HL-60 (cell line): ENCODE results near the gene BTG3.

ENCODE experiments used
- POLR2AphosphoS5 ChIP-seq: IDR thresholded peaks from 2 replicates; pipeline ENCODE4 v1.6.1; 2012; ENCODE audit warnings: low read depth
- TF ChIP-seq, protein P1 (sequence below): IDR thresholded peaks from one replicate; pipeline ENCODE4 v1.5.1; 2011; ENCODE audit warnings: low read length, control low read depth, inconsistent platforms; ENCODE audit not compliant: insufficient read depth

DNA sequence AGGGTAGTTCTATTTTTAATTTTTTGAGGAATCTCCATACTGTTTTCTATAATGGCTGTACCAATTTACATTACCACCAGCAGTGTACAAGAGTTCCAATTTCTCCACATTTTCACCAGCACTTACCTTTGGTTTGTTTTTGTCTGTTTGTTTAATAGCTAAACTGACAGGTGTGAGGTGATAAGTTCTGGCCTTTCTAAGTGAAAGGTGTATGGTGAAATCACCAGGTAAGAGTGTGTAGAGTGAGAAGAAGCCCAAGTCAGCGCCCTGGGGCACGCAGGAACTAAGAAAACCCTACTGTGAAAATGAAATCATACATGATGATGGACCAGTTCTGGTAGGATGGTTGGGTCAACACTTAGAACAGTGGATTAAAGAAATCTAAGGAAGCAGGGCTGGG, 34.5 kb downstream of the BTG3 start:
- TF ChIP-seq, protein P1, sequence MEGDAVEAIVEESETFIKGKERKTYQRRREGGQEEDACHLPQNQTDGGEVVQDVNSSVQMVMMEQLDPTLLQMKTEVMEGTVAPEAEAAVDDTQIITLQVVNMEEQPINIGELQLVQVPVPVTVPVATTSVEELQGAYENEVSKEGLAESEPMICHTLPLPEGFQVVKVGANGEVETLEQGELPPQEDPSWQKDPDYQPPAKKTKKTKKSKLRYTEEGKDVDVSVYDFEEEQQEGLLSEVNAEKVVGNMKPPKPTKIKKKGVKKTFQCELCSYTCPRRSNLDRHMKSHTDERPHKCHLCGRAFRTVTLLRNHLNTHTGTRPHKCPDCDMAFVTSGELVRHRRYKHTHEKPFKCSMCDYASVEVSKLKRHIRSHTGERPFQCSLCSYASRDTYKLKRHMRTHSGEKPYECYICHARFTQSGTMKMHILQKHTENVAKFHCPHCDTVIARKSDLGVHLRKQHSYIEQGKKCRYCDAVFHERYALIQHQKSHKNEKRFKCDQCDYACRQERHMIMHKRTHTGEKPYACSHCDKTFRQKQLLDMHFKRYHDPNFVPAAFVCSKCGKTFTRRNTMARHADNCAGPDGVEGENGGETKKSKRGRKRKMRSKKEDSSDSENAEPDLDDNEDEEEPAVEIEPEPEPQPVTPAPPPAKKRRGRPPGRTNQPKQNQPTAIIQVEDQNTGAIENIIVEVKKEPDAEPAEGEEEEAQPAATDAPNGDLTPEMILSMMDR, result no peak
- no peak for TF ChIP-seq POLR2AphosphoS5
